GM21717 (cell line): ENCODE data around the gene RTN4IP1.

Experiments
- ATAC-seq: cut with Tn5 transposase; IDR thresholded peaks from one replicate; pipeline ENCODE4 v1.9.1; 2021; ENCODE audit warnings: mild to moderate bottlenecking, moderate library complexity; ENCODE audit not compliant: unreplicated experiment

The RTN4IP1 gene, protein sequence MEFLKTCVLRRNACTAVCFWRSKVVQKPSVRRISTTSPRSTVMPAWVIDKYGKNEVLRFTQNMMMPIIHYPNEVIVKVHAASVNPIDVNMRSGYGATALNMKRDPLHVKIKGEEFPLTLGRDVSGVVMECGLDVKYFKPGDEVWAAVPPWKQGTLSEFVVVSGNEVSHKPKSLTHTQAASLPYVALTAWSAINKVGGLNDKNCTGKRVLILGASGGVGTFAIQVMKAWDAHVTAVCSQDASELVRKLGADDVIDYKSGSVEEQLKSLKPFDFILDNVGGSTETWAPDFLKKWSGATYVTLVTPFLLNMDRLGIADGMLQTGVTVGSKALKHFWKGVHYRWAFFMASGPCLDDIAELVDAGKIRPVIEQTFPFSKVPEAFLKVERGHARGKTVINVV

DNA sequence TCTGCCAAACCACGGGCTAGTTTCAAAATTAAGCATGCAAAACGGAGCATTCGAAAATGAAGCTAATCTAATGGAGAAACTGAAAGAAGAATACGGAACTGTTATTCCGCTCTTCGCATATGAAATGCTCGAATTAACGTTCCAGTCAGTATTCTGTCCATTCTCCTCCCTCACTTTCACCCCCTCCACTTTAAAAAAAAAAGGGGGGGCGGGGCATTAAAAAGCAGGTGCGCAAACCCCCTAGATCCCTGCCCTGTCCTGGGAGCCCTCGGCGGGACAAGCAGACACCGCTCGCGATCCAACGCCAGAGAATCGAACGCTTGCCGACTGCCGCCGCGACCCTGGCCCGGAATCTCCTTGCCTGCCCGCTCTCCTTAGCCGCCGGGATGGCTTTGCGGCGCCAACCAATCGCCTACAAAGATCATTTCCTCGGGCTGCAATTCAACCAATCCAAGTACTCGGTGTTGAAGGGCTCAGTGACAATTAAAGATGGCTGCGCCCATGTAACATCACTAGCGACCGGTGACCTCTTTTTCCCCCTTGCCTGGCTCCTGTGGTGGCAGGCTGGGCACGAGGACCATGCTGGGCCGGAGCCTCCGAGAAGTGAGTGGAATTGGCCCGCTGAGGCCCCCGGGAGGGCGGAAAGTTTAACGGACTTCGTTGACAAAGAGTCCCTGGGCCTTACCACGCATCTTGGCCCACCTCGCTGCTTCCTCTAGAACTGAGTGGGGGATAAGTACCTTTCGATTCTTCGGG is at the start of gene RTN4IP1, which contains the start of gene QRSL1:
Gene RTN4IP1 (minus strand): TSS at position 396 of the 756 bp plus-strand sequence. CDS start 477 bp downstream, outside the sequence.
Gene QRSL1 (plus strand): TSS at position 476 of the 756 bp plus-strand sequence. CDS start 104 bp downstream, at position 580.
- ATAC-seq = peak; percentile 79

- ATAC-seq = no peak
Observed at GRCh38 chr6:106677282-106677681, 48.0 kb upstream of the RTN4IP1 start.

DNA sequence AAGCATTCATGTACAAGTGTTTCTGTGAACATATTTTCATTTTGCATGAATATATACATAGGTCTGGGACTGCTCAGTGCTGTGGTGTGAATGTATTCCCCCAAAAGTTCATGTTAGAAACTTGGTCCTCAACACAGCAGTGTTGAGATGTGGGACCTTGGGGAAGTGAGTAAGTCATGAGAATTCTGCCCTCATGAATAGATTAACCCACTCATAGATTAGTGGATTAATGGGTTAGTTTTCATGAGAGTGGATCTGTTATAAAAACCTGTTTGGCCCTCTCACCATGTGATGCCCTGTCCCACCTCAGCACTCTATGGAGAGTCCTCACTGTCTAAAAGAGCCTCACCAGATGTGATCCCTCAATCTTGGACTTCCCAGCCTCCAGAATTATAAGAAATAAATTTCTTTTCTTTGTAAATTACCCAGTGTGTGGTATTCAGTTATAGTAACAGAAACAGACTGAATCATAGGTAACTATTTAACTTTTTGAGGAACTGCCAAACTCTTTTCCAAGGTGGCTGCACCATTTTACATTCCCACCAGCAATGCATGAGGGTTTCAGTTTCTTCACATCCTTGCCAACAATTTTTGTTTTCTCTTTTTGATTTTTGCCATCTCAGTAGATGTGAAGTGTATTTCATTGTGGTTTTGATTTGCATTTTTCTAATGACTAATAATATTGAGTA is 45.4 kb upstream of the RTN4IP1 start:
- no peak for ATAC-seq

DNA sequence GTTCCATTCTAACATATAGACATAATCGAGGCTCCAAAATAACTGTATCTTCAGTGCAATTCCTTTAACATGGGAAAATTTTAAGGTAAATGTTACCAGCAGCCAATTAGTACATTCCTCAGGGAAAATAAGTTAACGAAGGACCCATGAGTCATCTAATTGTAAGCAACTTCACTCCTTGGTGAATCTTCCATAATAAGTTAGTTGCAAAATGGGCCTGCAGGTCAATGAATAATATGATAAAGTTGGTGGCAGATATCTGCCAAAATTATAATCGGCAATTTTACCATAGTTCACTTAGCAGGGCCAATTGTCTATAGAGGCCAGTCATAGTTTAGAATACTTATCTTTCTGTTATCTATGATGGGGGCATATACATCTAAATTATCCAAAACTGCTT is 42.4 kb upstream of the RTN4IP1 start:
- no peak for ATAC-seq

DNA sequence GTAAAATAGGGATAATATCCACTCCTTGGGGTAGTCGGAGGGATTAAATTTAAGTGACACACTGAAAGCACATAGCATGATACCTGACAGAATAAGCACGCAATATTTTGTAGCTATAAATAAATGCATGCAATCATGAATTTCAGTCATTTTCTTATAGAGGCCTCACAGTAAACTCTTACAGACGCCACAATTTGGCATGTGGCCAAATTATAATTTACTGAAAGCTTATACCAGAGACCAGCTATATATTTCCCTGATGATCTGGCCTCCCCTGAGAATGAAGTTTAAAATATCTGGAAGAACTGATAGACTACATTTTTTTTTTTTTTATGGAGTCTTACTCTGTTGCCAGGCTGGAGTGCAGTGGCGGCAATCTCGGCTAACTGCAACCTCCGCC is 40.9 kb upstream of the RTN4IP1 start:
- ATAC-seq = no peak

- ATAC-seq = no peak
Observed at GRCh38 chr6:106667022-106667402, 37.7 kb upstream of the RTN4IP1 start.

- peak; percentile 98 for ATAC-seq
Observed at GRCh38 chr6:106666282-106667021, 37.2 kb upstream of the RTN4IP1 start.

DNA sequence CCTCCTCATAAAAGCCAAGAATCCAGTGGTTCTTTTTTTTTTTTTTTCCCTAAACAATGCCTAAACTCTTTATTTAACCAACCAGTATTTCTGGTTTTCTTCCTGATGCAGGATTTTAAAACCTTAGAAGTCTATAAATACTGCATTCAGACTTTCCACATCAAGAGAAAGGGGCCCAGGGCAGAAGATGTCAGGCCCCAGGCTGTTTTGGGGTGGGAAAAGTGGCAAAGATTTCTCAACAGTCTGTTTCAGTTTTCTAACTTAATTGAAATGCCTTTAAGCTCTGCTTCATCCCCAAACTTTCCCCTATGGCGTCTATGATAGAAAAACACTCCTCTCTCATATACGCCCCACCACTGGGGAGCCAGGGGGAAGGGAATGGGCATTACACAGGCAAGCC is 33.2 kb upstream of the RTN4IP1 start:
- no peak for ATAC-seq

- ATAC-seq = no peak
Observed at GRCh38 chr6:106659859-106660258, 30.6 kb upstream of the RTN4IP1 start.

GRCh38 chr6:106658469-106658868 is 29.2 kb upstream of the RTN4IP1 start:
- ATAC-seq = no peak

DNA sequence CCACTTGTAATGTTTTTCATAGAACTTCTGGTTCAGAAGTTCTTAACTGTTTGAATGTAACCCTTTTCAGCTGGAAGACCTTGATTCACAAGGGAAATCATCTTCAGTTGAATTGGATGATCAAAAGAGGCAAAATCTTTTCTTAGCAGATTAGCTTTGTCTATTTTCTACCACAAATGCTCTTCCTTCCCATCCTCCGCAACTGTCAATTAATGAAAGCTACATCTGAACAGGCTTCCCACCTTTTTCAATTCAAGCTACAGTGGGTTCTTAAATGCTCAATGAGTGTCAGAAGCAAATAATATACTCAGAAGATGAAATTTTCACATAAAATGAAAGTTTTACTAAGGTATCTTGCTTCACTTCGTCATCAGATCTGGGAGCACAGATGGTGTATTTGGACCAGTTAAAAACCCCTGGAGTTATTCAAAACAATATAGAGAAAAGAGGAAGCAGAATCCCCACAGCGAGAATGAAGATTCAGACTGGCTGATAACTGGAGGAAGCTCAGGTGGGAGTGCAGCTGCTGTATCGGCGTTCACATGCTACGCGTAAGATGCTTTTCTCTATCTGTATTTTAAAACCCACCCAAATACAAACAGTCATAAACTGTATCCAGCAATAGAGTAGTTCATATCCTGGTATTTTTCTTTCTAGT is 19.5 kb upstream of the RTN4IP1 start:
- peak; percentile 87 for ATAC-seq

- no peak for ATAC-seq
Observed at GRCh38 chr6:106643061-106643460, 13.8 kb upstream of the RTN4IP1 start.

DNA sequence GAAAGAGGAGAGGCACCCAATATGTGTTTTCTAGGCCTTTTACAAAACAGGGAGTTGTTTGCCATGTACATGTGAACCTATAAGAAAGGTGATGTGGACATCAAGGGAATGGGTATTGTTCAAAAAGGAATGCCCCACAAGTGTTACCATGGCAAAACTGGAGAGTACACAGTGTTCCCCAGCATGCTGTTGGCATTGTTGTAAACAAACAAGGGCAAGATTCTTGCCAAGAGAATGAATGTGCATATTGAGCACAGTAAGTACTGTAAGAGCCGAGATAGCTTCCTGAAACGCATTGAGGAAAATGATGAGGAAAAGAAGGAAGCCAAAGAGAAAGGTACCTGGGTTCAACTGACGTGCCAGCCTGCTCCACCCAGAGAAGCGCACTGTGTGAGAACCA is 13.2 kb upstream of the RTN4IP1 start:
- no peak for ATAC-seq

GRCh38 chr6:106639812-106640211 is 10.5 kb upstream of the RTN4IP1 start:
- no peak for ATAC-seq

DNA sequence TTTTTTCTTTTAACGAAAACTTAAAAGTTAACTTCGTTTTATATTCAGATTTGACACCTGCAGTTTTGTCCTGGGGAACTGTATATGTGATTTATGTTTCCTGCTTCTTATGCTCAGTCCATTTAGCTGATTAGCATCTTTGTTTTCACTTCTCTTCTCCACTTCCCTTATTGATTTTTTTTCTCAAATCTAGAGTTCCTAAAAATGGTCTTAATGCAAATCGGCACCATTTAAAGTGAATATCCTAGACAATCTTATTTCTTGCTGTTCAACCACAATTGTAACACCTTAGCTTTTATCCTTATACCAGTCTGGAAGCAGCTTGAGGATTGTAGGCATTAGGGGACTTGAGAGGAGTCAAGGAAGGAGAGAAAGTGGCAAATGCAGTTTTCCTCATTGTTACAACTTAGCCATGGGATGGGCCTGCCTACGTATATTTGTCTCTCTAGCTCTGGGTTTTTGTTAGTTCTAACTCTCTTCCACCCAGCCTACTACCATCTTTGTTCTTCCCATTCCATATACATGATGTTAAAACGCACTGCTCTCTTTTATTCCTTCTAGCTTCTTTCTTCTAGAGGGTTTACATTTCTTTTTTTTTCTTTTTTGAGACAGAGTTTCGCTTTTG is 8.5 kb upstream of the RTN4IP1 start:
- peak; percentile 51 for ATAC-seq

DNA sequence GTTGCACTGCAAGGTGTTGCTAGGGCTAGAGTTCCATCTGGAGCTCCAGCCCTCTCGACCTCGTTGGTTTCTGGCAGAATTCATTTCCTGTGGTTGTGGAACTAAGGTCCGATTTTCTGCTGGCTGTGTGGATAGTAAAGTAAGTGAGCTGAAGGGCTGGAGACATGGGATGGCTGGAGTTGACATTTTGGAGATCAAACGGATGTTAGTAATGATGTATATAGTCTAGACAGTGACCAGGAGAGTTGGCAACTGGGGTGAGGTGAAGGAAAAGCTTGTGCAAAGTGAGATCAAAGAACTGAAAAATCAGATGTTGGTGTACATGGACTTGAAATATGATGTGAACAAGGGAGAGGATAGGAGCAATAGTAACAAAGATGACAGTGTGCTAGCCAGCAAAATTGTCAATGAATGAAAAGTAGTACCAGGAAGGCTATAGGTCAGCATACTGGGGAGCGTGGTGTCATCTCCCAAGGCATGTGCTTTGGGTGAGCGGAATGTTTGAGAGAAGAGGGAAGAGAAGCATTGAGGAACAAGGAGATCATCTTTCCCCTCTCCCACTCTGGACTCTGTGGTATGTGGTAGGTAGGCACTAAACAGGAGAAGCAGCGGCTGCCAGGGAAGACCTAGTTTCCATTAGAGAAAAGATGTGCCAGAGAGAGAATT is 7.9 kb upstream of the RTN4IP1 start:
- peak; percentile 29 for ATAC-seq

DNA sequence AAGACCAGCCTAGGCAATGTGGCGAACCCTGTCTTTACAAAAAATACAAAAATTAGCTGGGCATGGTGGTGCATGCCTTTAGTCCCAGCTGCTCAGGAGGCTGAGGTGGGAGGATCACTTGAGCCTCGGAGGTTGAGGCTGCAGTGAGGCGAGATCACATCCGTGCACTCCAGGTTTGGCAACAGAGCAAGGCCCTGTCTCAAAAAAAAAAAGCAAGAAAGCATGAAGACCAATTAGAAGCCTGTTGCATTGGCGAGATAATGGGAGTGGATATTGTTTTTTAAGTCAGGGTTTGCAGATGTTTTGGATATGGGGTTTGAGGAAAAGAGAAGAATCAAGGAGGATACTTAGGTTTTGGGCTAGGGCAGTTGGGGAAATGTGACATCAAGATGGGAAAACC is 5.3 kb upstream of the RTN4IP1 start:
- ATAC-seq = no peak

DNA sequence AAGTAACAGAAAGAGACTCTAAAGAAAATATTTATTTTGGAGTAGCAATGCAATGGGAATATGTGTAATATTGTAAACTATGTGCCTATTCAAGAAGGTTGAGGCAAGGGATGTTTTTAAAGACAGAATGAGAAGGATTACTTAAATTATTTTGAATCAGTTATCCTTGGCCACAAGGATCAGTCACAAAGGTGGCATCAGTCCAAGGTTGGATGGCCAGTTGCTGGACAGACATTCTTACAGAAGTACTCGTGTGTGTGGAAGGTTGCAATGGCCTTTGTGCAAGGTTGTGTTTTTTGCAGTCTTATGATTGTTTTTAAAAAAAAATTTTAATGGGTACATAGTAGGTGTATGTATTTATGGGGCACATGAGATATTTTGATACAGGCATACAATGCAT is 2.0 kb upstream of the RTN4IP1 start:
- ATAC-seq = no peak

GRCh38 chr6:106630366-106630765 is 1.1 kb upstream of the RTN4IP1 start:
- peak; percentile 39 for ATAC-seq
